Measurements from ENCODE around the gene SBF2. TPM values are rescaled to one million over a fixed set of nuclear protein-coding genes. Genes with fewer than 3 reads are reported as not detected.
A peak's percentile ranks its signal among the peaks of the same experiment; 100 is the strongest.

SBF2 gene
- total RNA-seq, 1 donor from 2014 or later: 39.5 TPM

DNA sequence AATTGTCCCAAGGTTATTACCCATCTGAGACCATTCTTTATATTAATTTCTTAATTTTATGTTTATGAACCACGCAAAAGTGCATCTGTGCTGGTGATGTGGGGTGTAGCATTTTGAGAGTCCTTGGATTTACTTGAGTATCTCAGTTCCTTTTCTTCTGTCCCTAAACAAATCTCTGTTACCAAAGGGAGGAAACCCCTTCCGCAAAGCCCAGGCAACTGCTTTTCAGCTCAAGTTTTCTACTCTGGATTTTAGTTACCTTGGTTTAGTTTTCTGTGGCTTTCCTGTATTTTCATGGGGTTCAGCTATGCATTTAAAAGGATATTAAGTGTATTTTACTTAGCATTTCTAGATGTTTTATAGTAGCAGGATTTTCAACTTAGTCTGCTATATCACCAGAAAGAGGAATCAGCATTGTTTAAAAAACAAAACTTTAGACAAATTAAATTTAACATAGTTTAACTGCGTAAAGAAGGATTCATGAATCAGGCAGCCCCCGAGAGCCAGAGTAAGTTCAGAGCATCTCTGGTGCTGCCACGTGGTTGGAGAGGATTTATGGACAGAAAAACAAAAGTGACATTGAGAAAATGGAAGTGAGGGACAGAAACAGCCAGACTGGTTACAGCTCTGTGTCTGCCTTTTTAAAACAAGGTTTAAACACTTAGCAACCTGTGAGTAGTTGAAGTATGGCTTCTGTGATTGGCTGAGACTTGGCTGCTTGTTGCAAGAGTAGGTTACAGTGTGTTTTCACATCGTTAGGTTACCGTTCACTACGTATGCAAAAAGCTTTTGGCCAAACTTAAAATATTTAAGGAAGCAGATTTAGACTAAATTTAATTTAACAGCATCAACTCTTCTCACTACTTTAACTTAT is 20.4 kb upstream of the SBF2 start:
- no peak overlapping the region for H3K27ac Mint-ChIP-seq
- no peak overlapping the region for H3K4me3 Mint-ChIP-seq
- DNase-seq (ENCODE audit: extremely low spot score, unreplicated experiment): no peak
- H3K9me3 Mint-ChIP-seq: no peaks in the 10 kb centered on the region
- no peaks in the 10 kb centered on the region for H3K36me3 Mint-ChIP-seq
- TF ChIP-seq, protein P1, sequence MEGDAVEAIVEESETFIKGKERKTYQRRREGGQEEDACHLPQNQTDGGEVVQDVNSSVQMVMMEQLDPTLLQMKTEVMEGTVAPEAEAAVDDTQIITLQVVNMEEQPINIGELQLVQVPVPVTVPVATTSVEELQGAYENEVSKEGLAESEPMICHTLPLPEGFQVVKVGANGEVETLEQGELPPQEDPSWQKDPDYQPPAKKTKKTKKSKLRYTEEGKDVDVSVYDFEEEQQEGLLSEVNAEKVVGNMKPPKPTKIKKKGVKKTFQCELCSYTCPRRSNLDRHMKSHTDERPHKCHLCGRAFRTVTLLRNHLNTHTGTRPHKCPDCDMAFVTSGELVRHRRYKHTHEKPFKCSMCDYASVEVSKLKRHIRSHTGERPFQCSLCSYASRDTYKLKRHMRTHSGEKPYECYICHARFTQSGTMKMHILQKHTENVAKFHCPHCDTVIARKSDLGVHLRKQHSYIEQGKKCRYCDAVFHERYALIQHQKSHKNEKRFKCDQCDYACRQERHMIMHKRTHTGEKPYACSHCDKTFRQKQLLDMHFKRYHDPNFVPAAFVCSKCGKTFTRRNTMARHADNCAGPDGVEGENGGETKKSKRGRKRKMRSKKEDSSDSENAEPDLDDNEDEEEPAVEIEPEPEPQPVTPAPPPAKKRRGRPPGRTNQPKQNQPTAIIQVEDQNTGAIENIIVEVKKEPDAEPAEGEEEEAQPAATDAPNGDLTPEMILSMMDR (conservative IDR thresholded peaks at IDR 0.05): no peak
- peaks cover 11% of the 10 kb centered on the region for H3K27me3 Mint-ChIP-seq
- H3K4me1 Mint-ChIP-seq (ENCODE audit: unreplicated experiment): peaks cover 8% of the 10 kb centered on the region

DNA sequence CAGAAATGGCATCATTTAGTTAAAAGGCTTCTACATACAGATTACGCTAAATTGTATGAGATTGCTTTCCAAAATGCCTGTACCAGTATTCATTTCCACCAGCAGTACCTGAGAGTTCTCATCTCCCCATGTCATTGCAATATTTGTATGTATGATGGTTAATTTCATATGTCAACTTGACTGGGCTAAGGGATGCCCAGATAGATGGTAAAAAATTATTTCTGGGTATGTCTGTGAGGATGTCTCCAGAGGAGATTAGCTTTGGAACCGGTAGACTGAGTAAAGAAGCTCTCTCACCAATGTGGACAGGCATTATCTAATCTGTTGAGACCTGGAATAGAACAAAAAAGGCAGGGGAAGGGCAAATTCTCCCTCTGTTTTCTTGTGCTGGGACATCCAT is 17.8 kb upstream of the SBF2 start:
- peaks cover 4% of the 10 kb centered on the region for H3K36me3 Mint-ChIP-seq
- no peaks in the 10 kb centered on the region for H3K9me3 Mint-ChIP-seq
- no peak overlapping the region for H3K4me3 Mint-ChIP-seq
- no peak overlapping the region for H3K27ac Mint-ChIP-seq
- peaks cover 5% of the 10 kb centered on the region for H3K4me1 Mint-ChIP-seq (ENCODE audit: unreplicated experiment)
- no peak for DNase-seq (ENCODE audit: extremely low spot score, unreplicated experiment)
- TF ChIP-seq, protein P1 (conservative IDR thresholded peaks at IDR 0.05): no peak
- H3K27me3 Mint-ChIP-seq: peaks cover 38% of the 10 kb centered on the region

DNA sequence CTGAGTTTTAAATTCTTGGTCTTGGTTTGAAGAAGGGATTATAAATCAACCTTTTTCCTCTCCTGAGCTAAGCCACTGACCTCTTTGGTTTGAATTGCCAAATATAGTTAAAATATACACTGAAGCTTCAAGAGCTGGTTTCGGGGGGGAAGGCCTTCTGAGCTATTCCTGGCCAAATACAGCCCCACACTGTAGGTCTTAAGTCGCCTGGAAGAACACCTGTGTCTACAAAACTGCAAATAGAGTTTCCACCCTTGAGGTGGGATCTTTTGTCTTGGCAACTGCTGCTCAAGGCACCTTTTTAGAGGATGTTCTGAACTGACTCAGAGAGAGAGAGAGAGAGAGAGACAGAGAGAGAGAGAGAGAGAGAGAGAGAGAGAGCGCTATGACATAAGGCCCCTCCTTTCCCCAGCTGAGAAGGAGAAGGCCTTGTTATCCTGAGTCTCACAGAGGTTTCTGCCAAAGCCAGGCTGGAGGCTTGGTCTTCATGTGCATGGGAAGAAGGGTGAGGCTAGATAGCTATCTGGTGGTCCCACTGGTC is 16.4 kb upstream of the SBF2 start:
- Mint-ChIP-seq H3K27me3 (peaks cover 51% of the 10 kb centered on the region), H3K36me3 (peaks cover 4% of the 10 kb centered on the region), H3K27ac (peak overlapping the region; percentile 2), H3K9me3 (no peaks in the 10 kb centered on the region), H3K4me3 (no peak overlapping the region), H3K4me1 (ENCODE audit: unreplicated experiment) (peaks cover 9% of the 10 kb centered on the region)
- TF ChIP-seq, protein P1 (conservative IDR thresholded peaks at IDR 0.05): no peak
- no peak for DNase-seq (ENCODE audit: extremely low spot score, unreplicated experiment)

DNA sequence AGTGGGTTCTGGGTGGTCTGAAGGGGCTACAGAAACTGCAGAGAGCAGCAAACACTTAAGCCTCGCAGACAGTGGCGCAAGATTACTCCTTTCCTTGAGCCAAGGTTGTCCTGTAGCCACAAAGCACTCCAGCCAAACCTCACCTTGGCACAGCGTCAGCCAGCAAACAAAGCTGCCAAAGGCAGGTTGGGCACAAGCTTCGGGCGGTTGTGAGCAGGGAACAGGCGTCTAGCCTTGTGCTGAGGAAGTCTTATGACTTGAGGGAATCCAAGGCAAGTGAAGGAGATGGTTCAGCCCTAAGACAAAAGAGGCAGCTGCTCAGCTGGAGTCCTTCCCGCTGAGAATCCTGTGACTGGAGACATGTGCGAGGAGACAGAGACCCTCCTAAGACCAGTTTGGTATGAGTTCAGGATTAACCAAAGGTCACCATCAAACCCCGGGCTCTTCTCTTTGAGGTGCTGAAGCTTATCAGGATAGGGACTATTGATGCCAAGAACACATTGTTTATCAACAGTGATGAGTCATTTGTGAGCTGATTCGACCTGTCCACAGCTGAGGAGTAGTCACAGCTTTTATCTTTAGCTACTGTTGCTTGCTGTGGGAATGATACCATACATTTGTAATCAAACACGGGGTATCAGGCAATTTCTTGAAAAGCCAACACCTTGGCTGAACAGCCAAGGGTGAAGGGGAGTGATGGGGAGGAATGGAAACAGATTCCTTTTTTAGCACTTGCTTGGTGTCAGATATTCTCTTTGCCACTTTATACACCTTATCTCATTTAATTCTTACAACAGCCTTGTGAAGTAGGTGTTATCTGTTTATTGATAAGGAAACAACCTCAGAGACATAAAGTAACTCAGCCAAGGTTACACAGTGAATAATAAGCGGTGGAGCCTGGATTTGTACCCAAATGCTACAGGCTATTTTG is 15.4 kb upstream of the SBF2 start:
- Mint-ChIP-seq H3K27me3 (peaks cover 56% of the 10 kb centered on the region), H3K27ac (peak overlapping the region; percentile 2), H3K36me3 (peaks cover 4% of the 10 kb centered on the region), H3K4me1 (ENCODE audit: unreplicated experiment) (peaks cover 9% of the 10 kb centered on the region), H3K4me3 (no peak overlapping the region), H3K9me3 (no peaks in the 10 kb centered on the region)
- DNase-seq (ENCODE audit: extremely low spot score, unreplicated experiment): no peak
- TF ChIP-seq, protein P1 (conservative IDR thresholded peaks at IDR 0.05): no peak

DNA sequence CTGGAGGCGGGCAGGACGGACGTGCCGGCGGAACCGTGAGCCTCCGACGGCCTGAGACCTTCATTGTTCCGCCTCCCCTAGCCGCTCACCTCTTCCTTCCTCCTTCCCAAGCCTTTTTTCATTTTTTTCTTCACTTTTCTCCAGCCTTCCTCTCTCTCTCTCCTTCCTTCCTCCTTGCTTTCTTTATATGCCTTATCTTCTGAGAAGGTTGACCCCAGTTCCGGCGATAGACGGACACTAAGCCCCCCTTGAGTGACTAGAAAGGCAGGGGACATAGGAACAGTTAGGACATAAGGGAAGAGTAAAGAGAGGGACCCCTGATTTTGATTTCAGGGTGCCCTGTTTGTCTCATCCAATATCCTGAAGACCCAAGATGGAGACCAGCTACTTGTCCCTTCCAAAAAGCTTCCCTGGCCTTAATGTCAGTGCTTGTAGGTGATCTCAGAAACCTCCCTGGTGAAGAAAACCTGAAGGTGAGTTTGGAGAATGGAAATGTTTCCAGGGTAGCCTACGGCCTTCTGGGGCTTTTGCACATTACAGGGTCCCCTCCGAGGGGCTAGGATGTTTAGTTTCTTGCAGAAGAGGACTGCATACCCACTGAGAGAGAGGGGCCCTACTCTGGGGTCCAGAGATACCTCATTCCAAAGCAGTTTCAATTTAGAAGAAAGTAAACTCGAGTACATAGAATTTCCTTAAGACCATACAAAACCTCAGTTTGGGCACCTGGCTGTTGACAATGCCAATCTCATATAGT is 14.4 kb upstream of the SBF2 start:
- TF ChIP-seq, protein P1 (conservative IDR thresholded peaks at IDR 0.05): no peak
- Mint-ChIP-seq H3K36me3 (peaks cover 4% of the 10 kb centered on the region), H3K27ac (peak overlapping the region; percentile 68), H3K4me1 (ENCODE audit: unreplicated experiment) (peaks cover 14% of the 10 kb centered on the region), H3K27me3 (peaks cover 66% of the 10 kb centered on the region), H3K4me3 (peak overlapping the region; percentile 98), H3K9me3 (no peaks in the 10 kb centered on the region)
- DNase-seq (ENCODE audit: extremely low spot score, unreplicated experiment): no peak
